Measurements from ENCODE around the gene ALDH7A1.
A peak's percentile ranks its signal among the peaks of the same experiment; 100 is the strongest.

The ALDH7A1 gene

GRCh38 chr5:126501448-126501847, 93.6 kb downstream of the ALDH7A1 start:
- no peaks in the 10 kb centered on the region for H4K20me1 ChIP-seq (ENCODE audit: insufficient read depth, low read length)
- no peak overlapping the region for H3K4me2 ChIP-seq (ENCODE audit: insufficient read depth, low read length)
- H3K9me3 ChIP-seq (ENCODE audit: insufficient read depth, low read length, severe bottlenecking), result no peaks in the 10 kb centered on the region
- H3K79me2 ChIP-seq (ENCODE audit: insufficient read depth, low read length), result no peaks in the 10 kb centered on the region
- H3K27me3 ChIP-seq (ENCODE audit: insufficient read depth, low read length, poor library complexity), result no peaks in the 10 kb centered on the region
- ATAC-seq (ENCODE audit: insufficient read depth, low read depth) (no peak), DNase-seq (no peak)
- no peak overlapping the region for H3K4me3 ChIP-seq (ENCODE audit: low read depth in 1 of 2, low read length in 2 of 2)
- H2AFZ ChIP-seq (ENCODE audit: low read depth, low read length), result no peak overlapping the region
- no peak overlapping the region for H3K9ac ChIP-seq (ENCODE audit: low read depth, low read length)
- TF ChIP-seq, protein P1, sequence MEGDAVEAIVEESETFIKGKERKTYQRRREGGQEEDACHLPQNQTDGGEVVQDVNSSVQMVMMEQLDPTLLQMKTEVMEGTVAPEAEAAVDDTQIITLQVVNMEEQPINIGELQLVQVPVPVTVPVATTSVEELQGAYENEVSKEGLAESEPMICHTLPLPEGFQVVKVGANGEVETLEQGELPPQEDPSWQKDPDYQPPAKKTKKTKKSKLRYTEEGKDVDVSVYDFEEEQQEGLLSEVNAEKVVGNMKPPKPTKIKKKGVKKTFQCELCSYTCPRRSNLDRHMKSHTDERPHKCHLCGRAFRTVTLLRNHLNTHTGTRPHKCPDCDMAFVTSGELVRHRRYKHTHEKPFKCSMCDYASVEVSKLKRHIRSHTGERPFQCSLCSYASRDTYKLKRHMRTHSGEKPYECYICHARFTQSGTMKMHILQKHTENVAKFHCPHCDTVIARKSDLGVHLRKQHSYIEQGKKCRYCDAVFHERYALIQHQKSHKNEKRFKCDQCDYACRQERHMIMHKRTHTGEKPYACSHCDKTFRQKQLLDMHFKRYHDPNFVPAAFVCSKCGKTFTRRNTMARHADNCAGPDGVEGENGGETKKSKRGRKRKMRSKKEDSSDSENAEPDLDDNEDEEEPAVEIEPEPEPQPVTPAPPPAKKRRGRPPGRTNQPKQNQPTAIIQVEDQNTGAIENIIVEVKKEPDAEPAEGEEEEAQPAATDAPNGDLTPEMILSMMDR (IDR thresholded peaks at IDR 0.05; ENCODE audit: borderline replicate concordance, extremely low read depth, low read length, poor library complexity, severe bottlenecking), result no peak
- TF ChIP-seq EZH2 (IDR thresholded peaks at IDR 0.05; ENCODE audit: borderline replicate concordance, low read depth, low read length, severe bottlenecking), result no peak
- no peaks in the 10 kb centered on the region for H3K4me1 ChIP-seq (ENCODE audit: insufficient read depth, low read length)
- no peak overlapping the region for H3K27ac ChIP-seq (ENCODE audit: low read length)
- H3K36me3 ChIP-seq (ENCODE audit: insufficient read depth, low read length), result no peaks in the 10 kb centered on the region

DNA sequence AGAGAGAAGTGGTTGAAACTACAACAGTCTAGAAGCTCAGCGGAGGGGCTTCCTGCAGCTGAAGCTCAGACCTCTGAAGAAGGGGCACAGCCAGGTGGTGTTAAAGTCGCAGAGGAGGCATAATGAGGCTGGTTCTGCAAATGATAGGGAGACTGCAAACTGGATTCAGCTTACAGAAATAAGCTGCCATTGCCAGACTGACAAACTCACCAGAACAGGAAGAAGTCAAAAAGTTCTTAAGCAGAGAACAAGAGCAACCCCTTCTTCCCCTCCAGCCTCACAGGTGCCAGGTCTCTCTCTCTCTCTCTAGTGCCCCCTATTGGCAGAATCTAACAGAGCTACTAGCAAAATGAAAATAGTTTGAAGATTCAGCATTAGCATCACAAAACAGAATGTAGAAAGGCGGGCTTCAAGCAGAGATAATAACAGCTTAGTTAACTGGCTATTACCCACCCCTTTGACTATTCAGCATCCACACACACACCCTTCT, 95.1 kb downstream of the ALDH7A1 start:
- peak; percentile 71 for ATAC-seq (ENCODE audit: insufficient read depth, low read depth)
- no peaks in the 10 kb centered on the region for H4K20me1 ChIP-seq (ENCODE audit: insufficient read depth, low read length)
- H3K9me3 ChIP-seq (ENCODE audit: insufficient read depth, low read length, severe bottlenecking), result no peaks in the 10 kb centered on the region

GRCh38 chr5:126499278-126499677, 95.7 kb downstream of the ALDH7A1 start:
- Histone ChIP-seq H3K4me3 (ENCODE audit: low read depth in 1 of 2, low read length in 2 of 2) (no peak overlapping the region), H3K9me3 (ENCODE audit: insufficient read depth, low read length, severe bottlenecking) (no peaks in the 10 kb centered on the region), H3K4me2 (ENCODE audit: insufficient read depth, low read length) (no peak overlapping the region), H3K36me3 (ENCODE audit: insufficient read depth, low read length) (no peaks in the 10 kb centered on the region), H3K27ac (ENCODE audit: low read length) (no peak overlapping the region), H3K79me2 (ENCODE audit: insufficient read depth, low read length) (no peaks in the 10 kb centered on the region), H2AFZ (ENCODE audit: low read depth, low read length) (no peak overlapping the region), H3K9ac (ENCODE audit: low read depth, low read length) (no peak overlapping the region), H4K20me1 (ENCODE audit: insufficient read depth, low read length) (no peaks in the 10 kb centered on the region), H3K4me1 (ENCODE audit: insufficient read depth, low read length) (no peaks in the 10 kb centered on the region), H3K27me3 (ENCODE audit: insufficient read depth, low read length, poor library complexity) (no peaks in the 10 kb centered on the region)
- no peak for ATAC-seq (ENCODE audit: insufficient read depth, low read depth)
- no peak for DNase-seq
- TF ChIP-seq, protein P1 (IDR thresholded peaks at IDR 0.05; ENCODE audit: borderline replicate concordance, extremely low read depth, low read length, poor library complexity, severe bottlenecking), result no peak
- no peak for TF ChIP-seq EZH2 (IDR thresholded peaks at IDR 0.05; ENCODE audit: borderline replicate concordance, low read depth, low read length, severe bottlenecking)

More for the DNA sequence above, 95.1 kb downstream of the ALDH7A1 start:
- no peak overlapping the region for H3K4me2 ChIP-seq (ENCODE audit: insufficient read depth, low read length)
- H2AFZ ChIP-seq (ENCODE audit: low read depth, low read length), result peak overlapping the region; percentile 46
- H3K4me1 ChIP-seq (ENCODE audit: insufficient read depth, low read length), result no peaks in the 10 kb centered on the region
- H3K27me3 ChIP-seq (ENCODE audit: insufficient read depth, low read length, poor library complexity), result no peaks in the 10 kb centered on the region
- H3K27ac ChIP-seq (ENCODE audit: low read length), result no peak overlapping the region
- no peaks in the 10 kb centered on the region for H3K36me3 ChIP-seq (ENCODE audit: insufficient read depth, low read length)
- no peak overlapping the region for H3K4me3 ChIP-seq (ENCODE audit: low read depth in 1 of 2, low read length in 2 of 2)
- TF ChIP-seq, protein P1 (IDR thresholded peaks at IDR 0.05; ENCODE audit: borderline replicate concordance, extremely low read depth, low read length, poor library complexity, severe bottlenecking), result peak; percentile 73
- TF ChIP-seq EZH2 (IDR thresholded peaks at IDR 0.05; ENCODE audit: borderline replicate concordance, low read depth, low read length, severe bottlenecking), result no peak
- H3K9ac ChIP-seq (ENCODE audit: low read depth, low read length), result no peak overlapping the region
- no peaks in the 10 kb centered on the region for H3K79me2 ChIP-seq (ENCODE audit: insufficient read depth, low read length)
- no peak for DNase-seq

DNA sequence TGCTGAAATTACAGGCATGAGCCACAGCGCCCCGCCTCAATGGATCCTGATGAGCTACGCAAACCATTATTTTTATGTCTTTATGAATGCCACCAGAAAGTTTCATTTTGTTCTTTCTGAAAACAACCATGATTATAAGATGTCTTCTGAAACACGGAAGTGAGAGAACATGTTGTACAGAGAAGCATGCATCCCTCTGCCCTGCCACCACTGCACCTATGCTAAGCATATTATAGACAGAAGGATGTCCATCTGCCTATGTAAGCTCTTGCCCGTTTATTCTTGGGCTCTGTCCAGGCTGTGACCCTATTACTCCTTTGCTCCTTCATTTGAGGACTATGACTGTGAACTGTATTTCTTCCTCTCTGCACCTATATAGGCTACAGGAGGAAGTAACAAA, 97.5 kb downstream of the ALDH7A1 start:
- H3K36me3 ChIP-seq (ENCODE audit: insufficient read depth, low read length), result no peaks in the 10 kb centered on the region
- DNase-seq (no peak), ATAC-seq (ENCODE audit: insufficient read depth, low read depth) (no peak)
- TF ChIP-seq, protein P1 (IDR thresholded peaks at IDR 0.05; ENCODE audit: borderline replicate concordance, extremely low read depth, low read length, poor library complexity, severe bottlenecking), result no peak
- no peak for TF ChIP-seq EZH2 (IDR thresholded peaks at IDR 0.05; ENCODE audit: borderline replicate concordance, low read depth, low read length, severe bottlenecking)
- no peaks in the 10 kb centered on the region for H4K20me1 ChIP-seq (ENCODE audit: insufficient read depth, low read length)
- H3K27ac ChIP-seq (ENCODE audit: low read length), result no peak overlapping the region
- H3K9me3 ChIP-seq (ENCODE audit: insufficient read depth, low read length, severe bottlenecking), result no peaks in the 10 kb centered on the region
- H3K79me2 ChIP-seq (ENCODE audit: insufficient read depth, low read length), result no peaks in the 10 kb centered on the region
- H3K27me3 ChIP-seq (ENCODE audit: insufficient read depth, low read length, poor library complexity), result no peaks in the 10 kb centered on the region
- no peak overlapping the region for H2AFZ ChIP-seq (ENCODE audit: low read depth, low read length)
- H3K4me3 ChIP-seq (ENCODE audit: low read depth in 1 of 2, low read length in 2 of 2), result no peak overlapping the region
- H3K4me2 ChIP-seq (ENCODE audit: insufficient read depth, low read length), result no peak overlapping the region
- no peaks in the 10 kb centered on the region for H3K4me1 ChIP-seq (ENCODE audit: insufficient read depth, low read length)
- H3K9ac ChIP-seq (ENCODE audit: low read depth, low read length), result no peak overlapping the region

All from DND-41 (cell line).